Measurements from ENCODE around the gene PSMG3.
A peak's percentile ranks its signal among the peaks of the same experiment; 100 is the strongest.
"Not testable (repeated sequence)": the region's sequence is repeated elsewhere in the genome, so short reads cannot be mapped to it uniquely, and the experiment has no call there.

PSMG3 gene

GRCh38 chr7:1533547-1534329, 36.1 kb downstream of the PSMG3 start:
- DNase-seq (ENCODE audit: low read depth): peak; percentile 41

- DNase-seq (ENCODE audit: low read depth): no peak
These were observed 36.6 kb downstream of the PSMG3 start for GRCh38 chr7:1533255-1533546.

GRCh38 chr7:1532456-1533254, 37.2 kb downstream of the PSMG3 start:
- peak; percentile 61 for DNase-seq (ENCODE audit: low read depth)

GRCh38 chr7:1531979-1532455, 37.8 kb downstream of the PSMG3 start:
- no peak for DNase-seq (ENCODE audit: low read depth)

GRCh38 chr7:1531263-1531978, 38.4 kb downstream of the PSMG3 start:
- DNase-seq (ENCODE audit: low read depth): no peak

- no peak for DNase-seq (ENCODE audit: low read depth)
These were observed 38.9 kb downstream of the PSMG3 start for GRCh38 chr7:1530946-1531262.

GRCh38 chr7:1529383-1530116, 40.3 kb downstream of the PSMG3 start:
- no peak for DNase-seq (ENCODE audit: low read depth)

GRCh38 chr7:1526271-1526754, 43.5 kb downstream of the PSMG3 start:
- no peak for DNase-seq (ENCODE audit: low read depth)

GRCh38 chr7:1525409-1525808, 44.4 kb downstream of the PSMG3 start:
- DNase-seq (ENCODE audit: low read depth): no peak

GRCh38 chr7:1523844-1524243, 46.0 kb downstream of the PSMG3 start:
- no peak for DNase-seq (ENCODE audit: low read depth)

GRCh38 chr7:1523208-1523607, 46.6 kb downstream of the PSMG3 start:
- DNase-seq (ENCODE audit: low read depth): no peak

- DNase-seq (ENCODE audit: low read depth): no peak
These were observed 48.4 kb downstream of the PSMG3 start for GRCh38 chr7:1521456-1521855.

- peak; percentile 37 for DNase-seq (ENCODE audit: low read depth)
These were observed 49.1 kb downstream of the PSMG3 start for GRCh38 chr7:1520539-1521234.

- not testable (repeated sequence) for DNase-seq (ENCODE audit: low read depth)
These were observed 50.4 kb downstream of the PSMG3 start for GRCh38 chr7:1519322-1519922.

Data from fibroblast of the conjunctiva (primary cell).